Measurements from ENCODE around the gene ADGRB2.

- TF ChIP-seq CTCF (conservative IDR thresholded peaks at IDR 0.05 in 1 of 2, IDR thresholded peaks at IDR 0.05 in 1 of 2; ENCODE audit: low read depth in 1 of 2, low read length in 2 of 2) (peak; percentile 15 to 25), EZH2 (IDR thresholded peaks at IDR 0.05; ENCODE audit: low read length, missing control alignments) (no peak)
Observed at GRCh38 chr1:31683997-31684396, 80.1 kb downstream of the ADGRB2 start.
